ENCODE results near the gene SYNCRIP.
"Not testable (repeated sequence)": the region's sequence is repeated elsewhere in the genome, so short reads cannot be mapped to it uniquely, and the experiment has no call there.

SYNCRIP gene

DNA sequence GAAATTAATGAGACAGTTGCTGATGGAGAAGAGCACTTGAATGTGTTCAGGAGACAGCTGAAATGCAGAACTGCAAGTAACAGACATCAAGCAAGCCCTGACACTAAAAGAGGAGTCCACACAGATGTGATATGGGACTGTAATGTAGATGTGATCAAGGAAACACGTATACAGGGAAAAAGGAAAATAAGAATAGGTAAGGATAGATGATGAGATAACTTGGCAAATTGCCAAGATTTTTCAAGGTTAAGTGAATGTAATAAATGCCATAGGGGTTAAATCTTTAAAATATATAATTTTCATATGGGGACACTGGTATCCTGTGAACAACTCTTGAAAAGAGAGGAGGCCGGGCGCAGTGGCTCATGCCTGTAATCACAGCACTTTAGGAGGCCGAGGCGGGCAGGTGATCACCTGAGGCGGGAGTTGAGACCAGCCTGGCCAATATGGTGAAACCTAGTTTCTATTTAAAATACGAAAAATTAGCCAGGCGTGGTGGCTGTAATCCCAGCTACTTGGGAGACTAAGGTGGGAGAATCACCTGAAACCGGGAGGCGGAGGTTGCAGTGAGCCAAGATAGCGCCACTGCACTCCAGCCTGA, 41.9 kb downstream of the SYNCRIP start:
- in situ Hi-C loops (cut with MboI; ENCODE audit: low sequenced_read_pairs), result no loop called here

DNA sequence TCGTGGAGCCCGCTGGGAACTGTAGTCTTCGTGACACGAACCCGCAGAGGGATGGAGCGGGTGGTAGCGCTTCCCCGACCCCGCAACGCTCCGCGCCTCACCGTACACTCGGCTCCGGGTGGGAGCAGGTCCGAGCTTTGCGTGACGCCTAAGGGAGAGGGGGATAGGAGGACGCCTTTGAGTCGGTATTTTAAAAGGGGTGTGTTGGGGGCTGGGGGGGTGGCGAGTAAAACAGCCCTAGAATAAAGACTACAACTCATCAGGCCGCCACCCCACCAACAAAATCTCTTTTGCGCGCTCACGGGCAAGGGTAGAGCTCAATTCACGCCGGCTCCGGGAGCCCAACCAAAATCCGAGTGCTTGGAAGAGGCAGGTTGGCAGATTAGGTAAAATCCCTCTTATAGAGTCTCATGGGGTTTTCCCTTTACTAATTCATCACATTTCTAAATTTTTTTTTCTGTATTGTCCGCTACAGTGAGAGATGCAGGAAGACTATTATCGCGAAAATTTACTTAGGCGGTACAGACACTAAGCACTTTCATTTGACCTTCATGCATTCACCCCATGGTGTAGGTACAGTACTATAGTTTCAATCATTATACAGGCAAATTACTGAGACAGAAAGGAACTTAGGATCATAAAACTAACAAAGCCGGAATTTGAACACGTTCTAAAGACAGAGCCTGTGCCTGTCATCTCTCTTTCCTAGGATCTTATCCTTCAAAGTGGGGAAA, 48.3 kb downstream of the SYNCRIP start:
- in situ Hi-C loops (cut with MboI; ENCODE audit: low sequenced_read_pairs), result no loop called here

DNA sequence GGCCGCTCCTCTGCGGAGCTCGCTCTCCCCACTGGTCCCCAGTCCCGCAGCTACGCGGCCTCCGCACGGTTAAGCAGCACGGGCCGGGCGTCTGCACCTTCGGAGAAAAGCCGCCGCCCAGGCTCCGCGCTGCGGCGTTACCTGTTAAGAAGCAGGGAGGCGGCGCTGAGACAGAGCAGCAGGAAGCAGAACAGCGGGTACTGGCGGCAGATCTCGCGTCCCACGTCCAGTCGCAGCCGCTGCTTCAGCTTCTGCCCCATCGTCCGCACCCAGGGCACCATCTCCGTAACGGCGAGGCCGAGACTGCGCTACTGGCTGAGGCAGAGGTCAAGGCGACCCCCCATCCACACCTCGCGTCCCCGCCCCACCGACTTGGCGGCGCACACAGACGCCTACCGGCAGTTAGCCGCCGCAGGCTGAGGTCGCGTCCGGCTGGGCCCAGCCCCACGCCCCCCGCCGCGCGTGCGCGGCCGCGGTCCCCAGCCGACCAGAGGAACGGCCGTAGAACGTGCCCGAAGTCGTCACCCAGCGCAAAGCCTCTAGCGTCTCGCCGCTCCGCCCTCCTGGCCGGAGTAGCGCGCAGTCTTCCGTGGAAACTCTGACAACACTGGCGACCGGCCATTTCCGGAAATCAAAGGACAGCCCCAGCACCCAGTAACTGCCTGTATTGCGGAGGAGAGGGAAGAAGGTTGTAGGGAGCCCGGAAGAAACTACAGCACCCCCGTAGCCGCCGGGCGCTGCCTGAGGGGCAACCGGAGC, 49.1 kb downstream of the SYNCRIP start, which contains the start of gene SNX14:
TSS of gene SNX14 (minus strand) at position 421 of the 759 bp plus-strand sequence. CDS start at position 281, 140 bp downstream.
- in situ Hi-C loops (cut with MboI; ENCODE audit: low sequenced_read_pairs), result no loop called here

DNA sequence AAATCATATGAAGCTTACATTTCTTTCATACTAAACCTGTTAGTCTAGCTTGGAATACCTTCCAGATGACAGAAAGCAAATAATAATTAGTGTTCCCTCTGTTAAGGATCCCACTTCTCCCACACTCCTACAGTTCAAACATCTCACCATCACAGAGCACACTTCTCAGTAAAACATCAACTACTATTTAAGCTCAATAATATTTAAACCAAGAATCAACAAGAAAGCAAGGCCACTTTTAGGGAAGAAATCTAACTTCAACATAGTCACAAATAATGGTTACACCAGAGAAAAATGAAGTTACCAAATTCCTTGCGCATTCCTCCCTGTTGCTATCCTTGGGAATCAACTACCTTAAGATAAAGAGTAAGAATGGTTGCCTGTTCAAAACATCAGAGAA, 50.7 kb downstream of the SYNCRIP start:
- in situ Hi-C loops (cut with MboI; ENCODE audit: low sequenced_read_pairs), result no loop called here

DNA sequence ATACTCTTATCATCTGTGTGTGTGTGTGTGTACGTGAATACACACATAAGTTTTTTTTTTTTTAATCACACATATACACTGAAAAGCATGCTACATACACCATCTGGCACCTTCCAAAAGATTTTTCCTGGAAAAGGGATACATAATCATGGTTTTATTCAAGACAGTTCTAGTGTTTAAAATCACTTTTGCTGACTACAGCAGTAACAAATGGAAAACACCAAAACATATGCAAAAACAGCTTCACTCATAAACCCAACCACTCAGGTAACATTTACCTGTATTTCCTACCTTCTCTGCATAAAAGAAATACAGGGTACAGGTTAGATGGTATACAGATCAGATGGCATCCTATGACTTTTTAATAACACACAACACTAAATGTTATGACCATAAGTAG, 51.5 kb downstream of the SYNCRIP start:
- in situ Hi-C loops (cut with MboI; ENCODE audit: low sequenced_read_pairs), result no loop called here

DNA sequence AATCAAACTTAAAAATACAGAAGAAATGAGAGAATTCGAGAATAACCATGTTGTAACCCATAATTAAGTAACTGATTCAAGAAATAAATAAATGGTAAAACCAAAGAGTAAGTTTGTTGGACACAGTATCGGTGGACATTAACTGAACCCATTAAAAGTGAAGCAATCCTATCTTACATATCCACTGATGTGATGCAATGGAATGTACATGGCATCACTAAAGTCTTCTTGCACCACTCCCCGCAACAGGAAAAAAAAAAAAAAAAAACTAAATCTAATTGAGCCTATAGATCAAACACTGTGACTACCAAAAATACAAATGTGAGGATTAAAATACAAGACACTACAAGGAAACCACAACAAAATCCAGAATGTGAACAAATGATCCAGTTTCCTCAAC, 56.9 kb downstream of the SYNCRIP start:
- in situ Hi-C loops (cut with MboI; ENCODE audit: low sequenced_read_pairs), result no loop called here

DNA sequence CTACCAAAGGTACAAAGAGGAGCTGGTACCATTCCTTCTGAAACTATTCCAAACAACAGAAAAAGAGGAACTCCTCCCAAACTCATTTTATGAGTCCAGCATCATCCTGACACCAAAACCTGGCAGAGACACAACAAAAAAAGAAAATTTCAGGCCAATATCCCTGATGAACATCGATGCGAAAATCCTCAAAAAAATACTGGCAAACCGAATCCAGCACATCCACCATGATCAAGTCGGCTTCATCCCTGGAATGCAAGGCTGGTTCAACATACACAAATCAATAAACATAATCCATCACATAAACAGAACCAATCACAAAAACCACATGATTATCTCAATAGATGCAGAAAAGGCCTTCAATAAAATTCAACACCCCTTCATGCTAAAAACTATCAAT, 59.9 kb downstream of the SYNCRIP start:
- in situ Hi-C loops (cut with MboI; ENCODE audit: low sequenced_read_pairs), result not testable (repeated sequence)

DNA sequence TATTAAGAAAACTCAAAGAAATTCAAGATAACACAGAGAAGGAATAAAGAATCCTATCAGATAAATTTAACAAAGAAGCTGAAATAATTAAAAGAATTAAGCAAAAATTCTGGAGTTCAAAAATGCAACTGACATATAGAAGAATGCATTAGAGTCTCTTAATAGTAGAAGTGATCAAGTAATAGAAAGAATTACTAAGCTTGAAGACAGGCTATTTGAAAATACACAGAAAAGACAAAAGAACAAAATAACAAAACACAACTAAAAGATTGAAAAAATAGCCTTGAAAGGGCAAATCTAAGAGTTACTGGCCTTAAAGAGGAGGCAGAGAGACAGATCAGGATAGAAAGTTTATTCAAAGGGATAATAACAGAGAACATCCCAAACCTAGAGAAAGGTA, 61.1 kb downstream of the SYNCRIP start:
- in situ Hi-C loops (cut with MboI; ENCODE audit: low sequenced_read_pairs), result no loop called here

DNA sequence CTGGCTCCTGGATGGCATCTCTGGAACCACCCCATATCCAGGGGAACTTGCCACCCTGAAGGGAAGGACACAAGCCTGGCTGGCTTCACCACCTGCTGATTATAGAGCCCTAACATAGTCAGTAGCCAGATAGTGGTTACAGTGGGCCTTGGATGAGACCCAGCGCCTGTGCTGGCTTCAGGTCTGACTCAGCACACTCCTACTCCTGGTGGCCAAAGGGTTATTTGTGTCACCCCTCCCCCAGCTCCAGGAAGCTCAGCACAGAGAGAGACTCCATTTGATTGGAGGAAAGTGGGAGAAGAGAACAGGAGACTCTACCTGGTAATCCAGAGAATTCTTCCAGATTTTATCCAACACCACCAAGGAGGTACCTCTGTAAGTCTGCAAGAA, 61.8 kb downstream of the SYNCRIP start:
- in situ Hi-C loops (cut with MboI; ENCODE audit: low sequenced_read_pairs), result no loop called here

DNA sequence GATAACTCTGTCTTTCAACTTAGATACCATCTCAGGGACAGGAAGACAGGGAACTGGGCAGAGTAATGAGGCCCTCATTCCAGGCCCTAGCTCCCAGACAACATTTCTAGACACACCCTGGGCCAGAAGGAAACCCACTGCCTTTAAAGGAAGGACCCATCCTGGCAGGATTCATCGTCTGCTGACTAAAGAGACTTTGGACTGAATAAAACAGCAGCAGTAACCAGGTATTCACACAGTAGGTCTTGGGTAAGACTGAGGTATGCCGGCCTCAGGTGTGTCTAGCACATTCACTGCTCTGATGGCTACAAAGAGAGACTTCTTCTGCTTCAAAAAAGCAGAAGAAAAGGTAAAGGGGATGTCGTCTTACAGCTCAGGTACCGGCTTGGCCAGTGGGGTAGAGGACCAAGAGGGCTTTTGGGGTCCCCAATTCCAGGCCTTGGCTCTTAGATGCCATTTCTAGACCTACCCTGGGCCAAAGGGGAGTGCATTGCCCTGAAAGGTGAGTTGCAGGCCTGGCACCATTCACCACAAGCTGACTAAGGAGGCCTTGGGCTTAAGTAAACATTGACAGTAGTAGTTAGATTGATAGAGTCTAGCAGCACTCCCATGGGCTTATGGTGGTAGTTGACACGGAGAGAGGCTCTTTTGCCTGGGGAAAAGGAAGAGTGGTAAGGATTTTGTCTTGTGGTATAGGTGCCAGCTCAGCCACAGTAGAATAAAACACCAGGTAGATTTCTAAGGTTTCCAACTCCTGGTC, 62.4 kb downstream of the SYNCRIP start:
- in situ Hi-C loops (cut with MboI; ENCODE audit: low sequenced_read_pairs), result no loop called here

DNA sequence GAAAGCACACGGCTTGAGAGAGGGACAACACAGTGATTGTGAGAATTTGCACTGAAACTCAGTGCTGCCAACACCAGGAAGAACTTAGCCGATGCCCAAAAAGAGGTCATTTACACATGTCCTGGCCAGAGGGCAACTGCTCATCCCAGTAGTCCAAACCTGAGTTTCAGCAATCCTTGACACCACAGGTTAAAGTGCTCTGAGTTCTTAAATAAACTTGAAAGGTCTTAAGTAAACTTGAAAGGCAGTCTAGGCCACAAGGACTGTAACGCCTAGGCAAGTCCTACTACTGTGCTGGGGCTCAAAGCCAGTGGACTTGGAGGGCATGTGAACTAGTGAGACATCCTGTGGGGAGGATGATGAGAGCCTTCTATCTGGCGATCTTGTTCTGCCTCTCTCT, 63.1 kb downstream of the SYNCRIP start:
- in situ Hi-C loops (cut with MboI; ENCODE audit: low sequenced_read_pairs), result no loop called here

DNA sequence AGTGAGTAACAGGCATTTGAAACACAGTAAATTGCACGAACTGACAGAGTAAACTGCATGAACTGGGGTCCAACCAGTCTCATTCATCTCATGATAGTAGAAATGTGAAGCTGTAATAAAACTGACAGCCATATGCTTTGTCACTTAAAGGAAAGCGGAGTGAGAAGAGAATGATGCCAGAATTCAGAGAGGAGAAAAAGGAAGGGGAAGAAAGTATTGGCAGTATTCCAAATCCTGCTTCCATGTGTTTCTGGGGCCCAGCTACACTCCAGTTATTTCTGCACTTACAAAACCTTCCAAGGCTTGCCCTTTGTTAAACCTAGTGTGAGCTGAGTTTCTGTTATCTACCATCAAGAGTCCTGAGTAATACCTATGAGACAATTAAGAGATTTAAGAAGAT, 66.2 kb downstream of the SYNCRIP start:
- in situ Hi-C loops (cut with MboI; ENCODE audit: low sequenced_read_pairs), result no loop called here

DNA sequence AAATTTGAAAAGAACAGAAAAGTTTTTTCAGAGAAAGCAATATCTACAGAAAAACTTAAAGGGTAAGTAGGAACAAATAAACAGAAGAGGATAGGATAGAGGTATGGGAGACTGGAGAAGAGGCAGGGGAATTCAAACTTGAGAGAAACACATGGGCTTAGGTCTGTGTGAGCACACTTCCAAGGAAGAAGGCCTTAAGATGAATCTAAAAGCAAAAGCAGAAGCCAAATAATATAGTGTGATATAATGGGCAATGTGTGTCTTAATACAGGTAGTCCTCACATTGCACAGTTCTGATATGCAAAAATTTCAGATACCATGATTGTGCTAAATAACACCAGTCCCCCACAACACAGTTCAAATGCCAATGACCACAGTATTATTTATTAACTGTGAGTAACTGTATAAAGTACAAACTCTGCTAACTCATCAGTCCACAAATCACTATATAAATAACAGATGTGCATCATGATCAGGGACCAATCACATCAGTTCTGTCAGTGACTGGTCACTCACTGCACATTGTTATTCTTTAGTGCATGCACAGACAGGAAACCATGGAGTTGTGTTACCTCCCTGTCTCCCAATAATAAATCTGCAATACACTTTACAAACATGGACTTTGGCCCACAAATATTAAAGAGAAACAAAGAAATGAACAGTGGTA, 67.6 kb downstream of the SYNCRIP start:
- in situ Hi-C loops (cut with MboI; ENCODE audit: low sequenced_read_pairs), result no loop called here

DNA sequence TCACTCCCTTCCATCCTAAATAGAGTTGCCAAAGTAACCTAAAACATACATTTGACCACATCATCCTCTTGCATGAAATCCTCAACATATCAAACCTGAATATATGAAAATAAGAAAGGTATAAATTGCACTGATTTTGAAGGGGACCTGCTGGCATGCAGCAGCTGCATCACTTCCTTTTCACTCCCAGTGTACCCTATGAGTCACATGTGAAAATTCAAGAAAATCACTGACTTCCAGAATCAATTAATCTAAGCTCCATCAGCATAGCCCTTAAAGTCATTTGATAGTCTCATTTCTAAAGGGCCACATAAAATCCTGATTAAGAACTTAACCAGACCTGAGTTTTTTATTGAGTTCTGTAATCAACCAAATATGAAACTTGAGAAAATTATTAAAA, 73.4 kb downstream of the SYNCRIP start:
- in situ Hi-C loops (cut with MboI; ENCODE audit: low sequenced_read_pairs), result no loop called here

DNA sequence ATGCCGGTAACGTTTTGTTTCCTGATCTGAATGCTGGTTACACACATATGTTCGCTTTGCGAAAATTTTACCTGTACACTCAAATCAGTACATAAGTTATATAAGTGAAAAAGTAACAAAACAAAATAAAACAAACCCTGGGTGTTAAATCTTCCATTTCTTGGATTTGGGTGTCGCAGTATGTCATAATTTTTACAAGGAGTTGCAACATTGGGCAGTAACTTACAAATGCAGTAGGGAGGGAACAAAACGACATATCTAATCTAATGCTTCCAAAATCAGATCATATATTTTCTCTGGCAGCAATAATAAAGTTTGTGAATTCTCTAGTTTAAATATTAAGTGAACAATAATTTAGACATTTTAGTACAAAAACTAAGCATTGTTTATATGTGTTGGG, 74.3 kb downstream of the SYNCRIP start:
- in situ Hi-C loops (cut with MboI; ENCODE audit: low sequenced_read_pairs), result no loop called here

DNA sequence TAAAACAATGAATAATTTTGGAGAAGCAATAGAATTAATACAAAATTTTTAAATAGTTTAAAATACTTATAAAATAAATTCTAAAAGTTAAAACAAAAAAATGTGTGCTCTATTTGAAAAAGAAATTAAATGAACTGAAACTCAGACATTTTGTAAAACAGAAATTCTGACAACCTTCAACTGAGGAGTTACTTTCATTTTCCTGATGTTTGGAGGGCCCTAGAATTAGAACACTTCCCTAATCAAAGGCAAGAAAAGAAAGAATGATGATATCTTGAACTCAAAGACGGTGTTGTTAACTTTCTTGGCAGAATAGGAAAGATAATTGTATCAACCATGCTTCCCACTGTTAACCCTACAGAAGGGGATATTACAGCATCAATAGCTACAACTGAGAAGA, 77.0 kb downstream of the SYNCRIP start:
- in situ Hi-C loops (cut with MboI; ENCODE audit: low sequenced_read_pairs), result no loop called here

DNA sequence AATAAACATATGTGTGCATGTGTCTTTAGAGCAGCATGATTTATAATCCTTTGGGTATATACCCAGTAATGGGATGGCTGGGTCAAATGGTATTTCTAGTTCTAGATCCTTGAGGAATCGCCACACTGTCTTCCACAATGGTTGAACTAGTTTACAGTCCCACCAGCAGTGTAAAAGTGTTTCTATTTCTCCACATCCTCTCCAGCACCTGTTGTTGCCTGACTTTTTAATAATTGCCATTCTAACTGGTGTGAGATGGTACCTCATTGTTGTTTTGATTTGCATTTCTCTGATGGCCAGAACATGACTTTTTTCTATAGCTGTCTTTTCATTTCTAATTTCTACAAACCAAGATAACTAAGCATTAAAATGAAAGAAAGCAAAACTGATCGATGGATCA, 78.5 kb downstream of the SYNCRIP start:
- in situ Hi-C loops (cut with MboI; ENCODE audit: low sequenced_read_pairs), result not testable (repeated sequence)
